Hematopoietic multipotent progenitor cell treated with erythropoietin and hydrocortisone succinate and interleukin-3 and kit ligand, for 15 days (in vitro differentiated cells): ENCODE measurements around the gene ZFHX3.

Source experiments
- DNase-seq: peaks from one replicate; pipeline ENCODE4 v3.0.0-alpha.2; 2015; ENCODE audit warnings: low spot score

The ZFHX3 gene

DNA sequence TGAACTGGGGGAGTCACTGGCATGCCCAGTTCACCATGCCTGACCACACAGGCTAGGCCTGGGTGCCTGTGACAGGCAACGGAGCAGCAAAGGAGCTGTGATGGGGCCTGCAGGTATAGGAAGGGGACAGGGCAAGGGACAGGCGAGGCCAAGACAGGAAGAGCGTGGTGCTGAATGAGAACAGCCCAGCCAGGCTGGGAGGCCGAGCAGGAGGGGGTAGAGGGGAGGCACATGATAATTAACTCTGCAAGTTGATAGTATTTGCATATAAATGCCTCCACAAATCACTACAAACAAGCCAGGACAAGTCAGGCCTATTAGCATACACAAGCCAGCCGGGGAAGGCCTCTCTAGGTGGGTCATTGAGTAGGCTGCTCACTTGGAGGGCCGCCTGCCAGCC lies 7.8 kb downstream of the ZFHX3 start:
- DNase-seq, result no peak

DNA sequence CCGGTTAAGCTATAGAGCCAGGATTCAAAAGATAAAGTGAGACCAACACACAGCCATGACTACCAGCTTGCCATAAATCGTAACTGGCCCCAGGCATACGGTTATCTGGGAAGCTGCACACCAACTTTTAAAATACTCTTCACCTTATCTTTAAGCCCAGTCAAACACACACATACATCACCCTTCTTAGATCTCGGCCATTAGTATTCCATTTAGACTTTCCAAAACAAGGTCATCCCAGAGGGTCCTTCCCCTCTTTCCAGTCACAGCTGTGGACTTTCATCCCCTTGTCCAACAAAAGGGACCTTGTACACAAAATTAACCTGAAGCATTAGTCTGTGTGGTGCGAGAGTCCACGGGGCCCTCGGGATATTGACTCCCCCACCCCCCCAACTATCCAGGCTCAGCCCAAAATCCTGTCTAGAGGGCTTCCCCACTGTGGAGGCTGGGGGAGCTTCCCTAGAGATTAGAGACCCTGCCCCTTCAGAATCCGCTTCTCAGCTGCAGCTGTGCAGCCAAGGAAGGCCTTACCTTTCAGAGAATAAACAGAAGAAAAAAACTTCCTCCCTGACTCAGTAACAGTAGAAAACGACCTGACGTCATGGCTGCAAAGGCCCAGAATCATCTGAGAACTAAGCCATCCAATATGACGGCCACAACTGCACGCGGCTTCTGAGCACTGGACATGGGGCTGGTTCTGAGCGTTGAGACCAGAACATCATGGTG lies 9.9 kb downstream of the ZFHX3 start:
- peak; percentile 62 for DNase-seq

DNA sequence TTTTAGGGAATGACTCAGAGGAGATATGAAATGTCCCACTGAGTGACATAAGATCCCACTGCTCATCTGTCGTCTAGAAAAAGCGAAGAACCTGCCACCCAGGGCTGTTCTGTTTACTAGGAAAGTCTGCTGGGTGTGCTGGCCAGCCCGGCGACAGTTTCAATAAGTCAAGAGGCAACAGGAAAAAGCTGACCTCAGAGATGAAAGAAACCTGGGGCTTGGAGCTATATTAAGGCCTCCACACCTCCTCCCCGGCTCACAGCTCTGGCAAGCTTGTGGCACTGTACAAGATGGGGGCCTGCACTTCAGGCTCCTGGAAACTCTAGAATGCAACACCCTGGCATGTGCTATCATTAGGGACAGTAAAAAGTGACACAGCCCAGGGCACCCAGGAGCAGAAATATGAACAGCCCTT lies 10.6 kb downstream of the ZFHX3 start:
- DNase-seq, result no peak

GRCh38 chr16:73036074-73036826 lies 11.7 kb downstream of the ZFHX3 start:
- DNase-seq, result no peak

DNA sequence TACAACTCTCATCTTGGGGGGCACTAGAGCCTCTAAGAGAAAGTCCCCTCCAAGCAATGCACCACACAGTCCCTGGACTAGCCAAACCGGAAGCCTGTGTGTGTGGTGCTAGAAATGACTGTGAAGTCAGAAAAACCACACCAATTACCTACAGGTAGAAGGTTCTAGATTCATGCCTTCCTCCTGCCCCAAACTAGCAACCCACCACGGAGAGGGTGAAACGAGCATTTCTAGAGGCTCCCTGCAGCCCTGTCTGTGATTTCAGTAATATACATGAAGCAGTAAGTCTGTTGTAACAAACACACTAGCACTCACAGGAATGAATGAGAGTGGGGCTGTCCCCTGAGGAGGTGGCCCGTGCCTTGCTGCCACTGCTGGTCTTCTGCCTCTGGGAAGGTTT lies 13.6 kb downstream of the ZFHX3 start:
- no peak for DNase-seq

DNA sequence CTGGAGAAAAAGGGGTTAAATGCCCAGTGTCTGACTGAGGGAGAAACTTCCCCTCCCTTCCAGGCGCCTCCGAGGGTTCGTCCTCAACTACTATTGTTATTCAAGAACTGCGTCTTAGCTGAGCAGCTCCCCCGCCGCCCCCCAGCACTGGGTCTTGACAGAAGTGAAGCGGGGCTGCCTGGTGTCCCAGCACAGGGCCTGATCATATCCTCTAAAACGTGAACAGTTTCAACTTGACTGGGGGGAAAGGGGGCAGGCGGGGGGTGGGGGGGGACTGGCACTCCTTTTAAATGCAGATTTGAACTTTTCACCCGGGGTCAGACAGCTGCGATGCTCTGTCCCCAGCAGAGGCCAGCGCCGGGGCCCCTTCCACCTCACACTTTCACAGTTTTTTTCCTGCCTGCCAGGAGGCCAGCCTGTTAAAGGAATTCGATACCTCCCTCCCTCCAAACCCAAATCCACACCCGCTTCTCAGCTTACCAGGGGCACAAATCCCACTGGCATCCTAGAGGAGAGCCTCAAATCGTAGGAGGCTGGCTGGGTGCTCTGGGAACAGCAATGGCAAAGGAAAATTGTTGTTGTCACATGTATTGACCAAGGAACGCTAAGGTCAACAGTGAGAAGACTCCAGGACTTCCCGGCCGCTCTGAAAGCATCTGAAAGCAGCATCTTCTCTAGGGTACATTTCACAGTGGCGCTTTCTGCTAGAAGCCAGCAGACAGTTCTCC lies 14.5 kb downstream of the ZFHX3 start:
- DNase-seq, result no peak

- DNase-seq, result no peak
Measured at GRCh38 chr16:73032541-73033270, 15.2 kb downstream of the ZFHX3 start.

- DNase-seq, result no peak
Measured at GRCh38 chr16:73031984-73032383, 15.9 kb downstream of the ZFHX3 start.

DNA sequence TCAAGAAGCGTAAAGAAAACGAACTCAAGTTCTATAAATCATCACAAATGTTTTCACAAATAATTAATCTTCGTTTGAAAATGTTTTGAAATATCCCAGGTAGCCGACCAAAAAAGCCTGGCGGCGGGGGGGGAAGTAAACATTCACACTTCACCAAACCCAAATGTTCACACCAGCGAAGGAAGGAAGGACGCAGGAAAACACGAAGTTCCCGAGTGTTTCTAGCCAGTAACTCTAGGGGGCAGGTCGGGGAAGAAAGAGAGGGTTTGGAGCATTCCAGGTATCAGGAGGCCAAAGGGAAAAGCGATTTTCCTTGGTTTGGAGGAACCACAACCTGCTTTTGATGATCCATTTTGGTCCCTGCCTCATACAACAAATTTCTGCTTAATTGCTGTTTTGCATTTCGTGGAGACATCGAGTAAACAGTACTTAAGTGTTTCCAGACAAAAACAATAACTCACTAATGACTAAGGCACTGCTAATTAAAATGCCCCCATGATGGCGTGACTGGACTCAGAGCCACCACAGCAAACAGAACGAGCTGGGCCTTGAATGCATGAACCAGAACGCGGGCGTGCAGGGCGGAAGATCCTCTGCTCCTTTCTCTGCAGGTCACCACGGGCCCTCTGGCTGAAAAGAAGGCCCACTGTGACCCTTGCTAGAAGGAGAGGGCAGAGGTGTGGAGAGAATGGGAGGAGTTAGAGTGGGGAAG lies 16.6 kb downstream of the ZFHX3 start:
- no peak for DNase-seq

DNA sequence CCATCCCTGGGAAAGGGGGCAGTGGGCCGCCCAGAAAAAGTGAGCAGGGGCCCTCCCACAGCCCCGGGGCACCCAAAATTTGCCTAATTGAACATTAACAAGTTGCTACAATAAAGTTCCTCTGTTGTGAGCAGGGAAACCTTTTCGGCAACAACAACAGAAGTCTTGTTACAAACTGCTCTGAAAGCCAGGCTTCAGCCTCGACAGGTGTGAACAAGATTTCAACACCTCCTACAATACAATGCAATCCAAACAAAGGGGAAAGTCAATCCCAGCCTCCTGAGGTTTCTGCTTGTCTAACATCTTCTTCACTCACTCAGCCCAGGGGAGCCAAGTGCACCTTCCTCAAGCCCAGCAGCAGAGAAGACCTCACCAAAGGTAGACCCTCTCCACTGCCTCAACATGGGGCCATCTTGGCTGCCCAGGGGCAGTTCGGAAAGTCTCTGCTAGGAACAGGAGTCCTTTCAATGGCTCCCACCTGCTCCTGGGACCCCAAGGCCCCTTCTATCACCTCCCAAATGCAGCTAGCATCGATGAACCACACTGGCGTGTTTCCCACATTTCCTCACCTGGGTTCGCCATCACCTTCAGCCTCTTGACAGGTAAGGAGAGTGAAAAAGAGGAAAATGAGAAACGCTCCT lies 19.1 kb downstream of the ZFHX3 start:
- DNase-seq, result no peak

- no peak for DNase-seq
Measured at GRCh38 chr16:73028263-73028662, 19.7 kb downstream of the ZFHX3 start.

- DNase-seq, result no peak
Measured at GRCh38 chr16:73027685-73028111, 20.2 kb downstream of the ZFHX3 start.

- DNase-seq, result no peak
Measured at GRCh38 chr16:73026754-73027684, 20.9 kb downstream of the ZFHX3 start.

GRCh38 chr16:73025856-73026210 lies 22.1 kb downstream of the ZFHX3 start:
- DNase-seq, result no peak

DNA sequence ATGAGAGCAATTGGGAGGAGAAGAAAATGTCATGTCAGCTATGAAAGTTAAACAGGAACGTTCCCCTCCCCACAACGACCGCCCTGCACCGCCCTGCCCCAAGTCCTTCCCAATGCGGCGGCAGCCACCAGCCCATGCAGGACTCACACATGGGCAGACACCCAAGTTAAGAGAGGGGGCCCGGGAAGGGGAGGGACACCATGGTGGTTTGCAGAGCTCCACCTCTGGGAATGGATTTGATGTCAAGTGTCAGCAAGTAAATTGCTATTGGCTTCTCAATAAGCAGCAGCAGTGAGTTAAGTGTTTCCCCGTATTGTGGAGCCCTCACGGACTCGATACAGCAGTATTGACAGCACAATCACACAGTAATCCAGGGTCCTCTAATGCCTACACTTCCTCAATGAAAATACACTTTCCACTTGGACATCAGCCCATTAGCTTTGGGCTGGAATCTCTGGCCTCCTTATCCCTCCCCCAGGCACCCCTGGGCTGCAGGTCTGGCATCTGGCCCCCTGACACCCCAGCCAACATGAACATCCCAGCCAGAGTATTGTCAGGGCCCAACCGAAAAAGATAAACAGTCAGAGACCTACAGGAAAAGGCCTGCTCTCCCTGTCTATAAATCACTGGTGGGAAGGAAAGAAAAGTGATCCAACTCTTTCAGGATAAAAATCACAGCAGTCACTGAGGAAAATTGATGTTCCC lies 22.6 kb downstream of the ZFHX3 start:
- DNase-seq, result no peak

DNA sequence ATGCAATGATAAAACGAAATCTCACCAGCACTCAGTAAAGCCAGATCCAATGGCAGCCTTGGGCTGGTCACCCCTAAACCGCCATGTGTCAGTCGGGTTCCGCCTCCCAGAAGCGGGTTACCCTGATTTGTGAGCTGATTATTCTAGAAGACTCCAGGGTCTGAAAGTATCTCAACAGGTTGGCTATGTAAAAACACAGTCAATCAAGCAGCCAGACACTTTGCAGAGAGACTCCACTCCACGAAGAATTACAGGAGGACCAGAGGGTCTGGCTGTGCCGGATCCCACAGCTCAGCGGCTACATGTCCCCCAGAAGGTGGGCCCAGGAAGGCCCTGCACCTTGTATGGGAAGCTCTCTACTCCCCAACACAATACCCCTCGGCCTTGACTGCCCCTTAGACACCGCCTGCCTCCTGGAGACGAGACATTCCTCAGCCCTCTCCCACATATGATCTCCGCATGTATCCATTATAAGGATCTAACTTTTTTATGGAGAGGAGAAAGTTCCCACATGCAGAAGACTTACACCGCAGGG lies 23.3 kb downstream of the ZFHX3 start:
- no peak for DNase-seq

DNA sequence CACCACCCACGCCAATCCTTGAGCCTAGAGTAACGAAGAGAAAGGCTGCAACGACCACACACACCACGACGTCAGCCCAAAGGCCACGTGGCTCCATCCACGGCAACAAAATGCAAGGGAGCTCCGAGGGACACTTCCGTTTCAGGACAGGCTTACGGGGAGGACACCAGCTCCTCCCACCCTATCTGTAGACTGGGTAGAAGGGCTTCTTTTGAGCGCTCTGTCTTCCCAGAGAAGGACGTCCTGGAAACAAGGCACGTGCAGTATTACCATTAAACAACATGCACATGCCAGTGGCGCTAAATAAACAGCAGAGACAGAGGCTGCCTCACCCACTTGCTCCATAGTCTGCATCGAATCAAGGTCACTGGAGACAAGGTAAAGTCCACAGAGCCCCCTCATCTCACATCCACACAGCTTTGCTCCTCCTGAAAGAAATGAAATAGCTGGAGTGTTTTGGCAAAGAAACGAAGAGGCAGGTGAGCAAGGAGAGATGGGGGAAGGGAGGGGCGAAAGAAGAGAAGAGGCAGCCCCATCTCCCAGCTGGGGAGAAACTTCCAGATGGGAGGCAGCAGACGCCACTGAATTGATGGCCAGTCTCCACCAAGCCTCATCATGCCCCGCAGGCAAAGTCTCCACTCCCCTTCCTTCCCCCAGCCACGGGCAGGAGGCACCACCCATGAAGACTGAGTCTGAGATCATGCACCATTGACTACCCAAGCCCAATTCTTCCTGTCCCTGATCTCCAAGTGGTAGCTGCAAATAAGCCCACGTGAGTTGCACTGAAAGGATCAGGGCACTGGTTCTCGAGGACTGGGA lies 24.0 kb downstream of the ZFHX3 start:
- DNase-seq, result no peak

GRCh38 chr16:73023320-73023719 lies 24.6 kb downstream of the ZFHX3 start:
- DNase-seq, result no peak
